ENCODE measurements around the gene ENHO.
"Not testable (repeated sequence)": the region's sequence is repeated elsewhere in the genome, so short reads cannot be mapped to it uniquely, and the experiment has no call there.

ENHO gene

DNA sequence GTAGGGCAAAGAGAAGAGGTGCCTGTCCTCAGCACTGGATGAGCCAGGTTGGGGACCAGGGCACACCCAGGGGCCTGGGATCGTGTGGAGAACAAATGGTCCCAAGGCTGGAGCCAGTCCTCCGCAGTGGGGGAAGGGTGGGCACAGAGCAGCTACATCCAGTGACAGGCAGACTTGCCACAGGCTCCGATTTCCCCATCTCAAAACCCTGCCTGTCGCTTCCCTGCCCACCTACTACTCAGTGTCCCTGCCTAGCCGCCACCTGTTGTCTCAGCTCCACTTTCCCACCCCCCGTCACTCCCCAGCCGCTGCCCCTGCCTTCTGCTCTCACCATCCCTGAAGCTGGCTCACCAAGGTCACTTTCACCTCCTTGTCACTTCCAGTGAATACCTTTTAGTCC, 13.9 kb upstream of the ENHO start:
- no peak for DNase-seq
- no peaks in the 10 kb centered on the region for H3K4me1 Mint-ChIP-seq (ENCODE audit: low read depth in 2 of 2)
- H3K27me3 Mint-ChIP-seq: peaks cover 60 to 83% of the 10 kb centered on the region in 2 donors
- H3K4me3 Mint-ChIP-seq: no peak overlapping the region
- ATAC-seq (replicated peaks): no peak
- no peak overlapping the region for H3K27ac Mint-ChIP-seq
- H3K36me3 Mint-ChIP-seq (ENCODE audit: insufficient read depth): no peaks in the 10 kb centered on the region
- no peaks in the 10 kb centered on the region for H3K9me3 Mint-ChIP-seq

DNA sequence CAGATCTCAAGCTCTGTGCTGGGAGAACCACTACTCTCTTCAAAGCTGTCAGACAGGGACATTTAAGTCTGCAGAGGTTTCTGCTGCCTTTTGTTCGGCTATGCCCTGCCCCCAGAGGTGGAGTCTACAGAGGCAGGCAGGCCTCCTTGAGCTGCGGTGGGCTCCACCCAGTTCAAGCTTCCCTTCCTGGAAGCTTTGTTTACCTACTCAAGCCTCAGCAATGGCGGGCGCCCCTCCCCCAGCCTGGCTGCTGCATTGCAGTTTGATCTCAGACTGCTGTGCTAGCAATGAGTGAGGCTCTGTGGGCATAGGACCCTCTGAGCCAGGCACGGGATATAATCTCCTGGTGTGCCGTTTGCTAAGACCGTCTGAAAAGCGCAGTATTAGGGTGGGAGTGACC, 9.3 kb upstream of the ENHO start:
- H3K27me3 Mint-ChIP-seq: peaks cover 72 to 81% of the 10 kb centered on the region in 2 donors
- H3K9me3 Mint-ChIP-seq; H3K4me3 Mint-ChIP-seq; H3K36me3 Mint-ChIP-seq (ENCODE audit: insufficient read depth); ATAC-seq (replicated peaks); DNase-seq; H3K4me1 Mint-ChIP-seq (ENCODE audit: low read depth in 2 of 2); H3K27ac Mint-ChIP-seq: not testable (repeated sequence)

DNA sequence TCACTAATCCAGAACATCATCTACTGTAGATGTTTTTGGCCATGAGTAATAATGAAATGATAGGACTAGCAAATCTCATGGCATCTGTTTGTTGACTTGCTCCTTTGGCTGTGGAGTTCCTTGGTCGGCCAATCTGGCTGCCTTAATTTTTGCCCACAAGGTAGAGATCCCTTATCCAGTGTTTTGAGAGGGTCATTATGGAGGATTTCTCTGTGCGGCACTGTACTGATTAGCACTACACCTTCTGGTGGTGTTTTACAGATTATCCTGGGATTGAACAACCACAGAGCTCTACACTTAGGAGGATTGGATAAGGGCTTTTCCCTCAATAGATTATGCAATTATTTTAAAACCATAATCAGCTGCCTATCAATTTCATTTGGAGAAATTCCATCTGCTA, 3.2 kb upstream of the ENHO start:
- no peaks in the 10 kb centered on the region for H3K9me3 Mint-ChIP-seq
- no peak overlapping the region for H3K27ac Mint-ChIP-seq
- peaks cover 3% of the 10 kb centered on the region for H3K36me3 Mint-ChIP-seq (ENCODE audit: insufficient read depth)
- ATAC-seq (replicated peaks): no peak
- DNase-seq: no peak
- H3K4me3 Mint-ChIP-seq: no peak overlapping the region
- H3K27me3 Mint-ChIP-seq: peaks cover 28 to 36% of the 10 kb centered on the region in 2 donors
- H3K4me1 Mint-ChIP-seq (ENCODE audit: low read depth in 2 of 2): peaks cover 4 to 11% of the 10 kb centered on the region in 2 donors

DNA sequence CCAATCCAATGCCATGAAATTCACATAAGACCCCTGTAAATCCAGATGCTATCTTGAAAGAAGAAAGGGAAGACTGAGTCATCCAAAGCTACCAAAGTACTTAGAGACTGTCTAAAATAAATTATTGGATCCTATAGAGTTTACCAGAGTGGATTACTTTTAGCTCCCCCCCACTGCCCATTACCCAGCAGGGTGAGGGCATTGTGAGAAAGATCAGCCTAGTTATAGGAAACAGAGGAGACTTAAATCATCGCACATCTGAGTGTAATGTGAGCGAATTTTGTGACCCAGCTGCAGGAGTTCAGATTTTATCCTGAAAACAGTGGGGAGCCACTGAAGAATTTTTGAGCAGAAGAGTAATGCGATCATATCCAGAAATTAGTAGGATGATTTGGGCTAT, 1.6 kb upstream of the ENHO start:
- H3K9me3 Mint-ChIP-seq: no peaks in the 10 kb centered on the region
- peaks cover 4 to 11% of the 10 kb centered on the region in 2 donors for H3K4me1 Mint-ChIP-seq (ENCODE audit: low read depth in 2 of 2)
- DNase-seq: no peak
- no peak for ATAC-seq (replicated peaks)
- no peak overlapping the region for H3K4me3 Mint-ChIP-seq
- H3K27ac Mint-ChIP-seq: no peak overlapping the region
- H3K36me3 Mint-ChIP-seq (ENCODE audit: insufficient read depth): peaks cover 3% of the 10 kb centered on the region
- H3K27me3 Mint-ChIP-seq: peaks cover 12 to 19% of the 10 kb centered on the region in 2 donors

DNA sequence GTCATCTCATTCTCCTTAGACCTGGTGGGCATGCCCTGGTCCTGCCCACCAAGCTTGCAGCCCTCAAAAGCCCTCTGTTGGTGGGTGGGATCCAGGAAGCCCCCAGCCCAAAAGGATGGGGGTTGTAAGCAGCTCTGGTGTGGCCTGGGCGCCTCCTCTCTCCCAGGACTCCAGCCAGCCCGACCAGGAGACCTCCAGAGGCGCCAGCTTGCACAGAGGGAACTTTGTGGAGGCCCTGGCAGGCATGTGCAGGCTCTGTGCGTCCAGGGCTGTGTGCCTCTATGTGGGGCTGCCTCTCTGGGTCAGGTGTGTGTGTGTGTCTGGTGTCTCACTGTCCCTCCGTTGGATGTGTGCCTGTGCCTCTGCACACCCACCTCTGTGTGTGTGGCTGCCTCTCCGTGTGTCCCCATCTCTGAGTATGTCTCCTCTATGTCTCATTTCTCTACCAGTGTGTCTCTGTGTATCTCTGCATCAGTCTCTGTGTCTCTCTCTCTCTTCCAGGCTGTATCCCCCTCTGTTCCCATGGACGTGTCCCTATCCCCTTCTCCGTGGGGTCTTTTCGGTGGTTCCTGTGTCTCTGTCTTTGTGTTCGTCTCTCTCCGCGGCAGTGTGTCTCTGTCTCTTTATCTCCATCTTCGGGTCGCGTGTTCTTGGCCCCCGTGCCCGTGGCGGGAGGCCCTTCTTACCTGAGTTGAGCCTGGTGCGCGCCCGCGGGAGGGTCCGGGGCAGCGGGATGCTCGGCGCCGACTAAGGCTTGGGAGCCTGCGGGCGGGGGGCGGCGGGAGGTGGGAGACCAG, 501 bp downstream of the ENHO start:
- Mint-ChIP-seq H3K4me3 (peak overlapping the region; percentile 33 to 68), H3K27ac (no peak overlapping the region), H3K9me3 (no peaks in the 10 kb centered on the region), H3K36me3 (ENCODE audit: insufficient read depth) (no peaks in the 10 kb centered on the region), H3K4me1 (ENCODE audit: low read depth in 2 of 2) (peaks cover 11 to 13% of the 10 kb centered on the region in 2 donors), H3K27me3 (peaks cover 6 to 12% of the 10 kb centered on the region in 2 donors)
- no peak for DNase-seq
- ATAC-seq (replicated peaks): no peak

DNA sequence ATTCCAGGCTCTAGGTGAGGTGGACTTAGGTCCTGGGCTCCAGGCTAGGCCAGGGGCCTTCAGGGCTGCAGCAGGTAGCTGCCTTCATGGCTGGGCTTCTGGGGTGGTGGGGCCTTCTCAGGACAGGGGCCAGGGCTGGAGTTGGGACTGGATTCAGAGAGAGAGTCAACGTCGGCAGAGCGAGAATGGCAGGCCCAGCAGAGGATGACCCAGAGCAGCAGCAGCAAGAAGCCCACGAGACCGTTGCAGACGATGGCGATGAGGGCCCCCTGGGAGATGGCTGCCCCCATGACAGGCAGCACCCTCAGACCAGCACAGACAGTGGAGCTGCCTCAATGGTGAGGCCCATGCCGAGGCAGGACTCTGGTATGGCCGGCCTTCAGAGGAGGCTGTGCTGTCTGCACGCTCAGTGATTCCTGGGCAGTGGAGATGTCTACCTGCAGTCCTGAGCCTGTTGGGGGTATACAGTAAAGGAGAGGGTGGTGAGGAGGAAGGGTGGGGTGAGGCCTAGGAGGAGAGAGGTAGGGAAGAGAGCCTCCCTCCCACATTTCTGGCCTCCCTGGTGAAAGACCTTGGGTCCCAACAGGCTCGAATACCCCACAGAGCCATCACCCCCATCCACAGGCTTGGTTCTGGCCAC, 1.3 kb downstream of the ENHO start:
- DNase-seq (no peak), ATAC-seq (replicated peaks) (no peak)
- H3K27ac Mint-ChIP-seq: no peak overlapping the region
- no peaks in the 10 kb centered on the region for H3K36me3 Mint-ChIP-seq (ENCODE audit: insufficient read depth)
- H3K9me3 Mint-ChIP-seq: no peaks in the 10 kb centered on the region
- H3K4me3 Mint-ChIP-seq: no peak overlapping the region
- H3K27me3 Mint-ChIP-seq: peaks cover 6 to 12% of the 10 kb centered on the region in 2 donors
- H3K4me1 Mint-ChIP-seq (ENCODE audit: low read depth in 2 of 2): peaks cover 11 to 15% of the 10 kb centered on the region in 2 donors

DNA sequence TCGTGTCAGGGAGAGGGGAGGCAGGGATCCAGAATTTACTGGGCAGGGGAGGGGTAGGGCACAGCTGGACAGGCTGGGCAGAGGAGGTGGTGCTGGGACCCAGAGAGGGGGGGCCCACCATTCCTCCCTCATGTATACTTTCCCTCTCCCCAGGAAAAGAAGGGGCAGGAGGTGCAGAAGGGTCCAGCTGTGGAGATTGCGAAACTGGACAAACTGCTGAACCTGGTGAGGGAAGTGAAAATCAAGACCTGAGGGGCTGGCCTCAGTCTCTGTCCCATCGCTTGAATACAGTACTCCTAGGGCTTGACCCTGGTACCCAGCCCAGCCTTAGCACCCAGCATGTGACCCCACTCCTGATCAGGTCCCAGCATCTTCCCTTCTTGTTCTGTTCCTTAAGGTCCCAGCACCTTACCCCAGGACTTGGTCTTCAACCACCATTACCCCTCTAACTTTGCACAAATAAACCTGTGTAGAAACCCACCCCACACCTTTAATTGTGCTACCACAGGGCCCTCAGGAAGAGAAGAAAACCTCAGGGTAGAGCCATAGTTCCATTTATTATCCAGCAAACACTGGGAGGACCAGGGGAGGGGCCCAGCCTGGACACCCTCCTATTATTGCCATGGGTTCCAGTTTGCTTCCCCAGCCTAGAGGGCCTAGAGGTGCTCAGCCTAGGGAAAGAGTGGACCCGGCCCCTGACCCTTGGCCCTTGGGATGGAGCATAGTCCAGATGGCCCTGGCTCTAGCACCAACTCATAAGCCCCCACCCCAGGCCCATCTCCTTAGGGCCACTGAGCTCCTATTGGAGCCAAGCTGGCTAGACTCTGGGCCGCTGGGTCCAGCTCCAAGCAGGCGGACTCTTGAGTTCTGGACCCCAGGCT, 2.0 kb downstream of the ENHO start:
- DNase-seq (no peak), ATAC-seq (replicated peaks) (no peak)
- Mint-ChIP-seq H3K27me3 (peaks cover 6 to 7% of the 10 kb centered on the region in 2 donors), H3K4me3 (no peak overlapping the region), H3K27ac (no peak overlapping the region), H3K4me1 (ENCODE audit: low read depth in 2 of 2) (peaks cover 11 to 15% of the 10 kb centered on the region in 2 donors), H3K36me3 (ENCODE audit: insufficient read depth) (no peaks in the 10 kb centered on the region), H3K9me3 (no peaks in the 10 kb centered on the region)

DNA sequence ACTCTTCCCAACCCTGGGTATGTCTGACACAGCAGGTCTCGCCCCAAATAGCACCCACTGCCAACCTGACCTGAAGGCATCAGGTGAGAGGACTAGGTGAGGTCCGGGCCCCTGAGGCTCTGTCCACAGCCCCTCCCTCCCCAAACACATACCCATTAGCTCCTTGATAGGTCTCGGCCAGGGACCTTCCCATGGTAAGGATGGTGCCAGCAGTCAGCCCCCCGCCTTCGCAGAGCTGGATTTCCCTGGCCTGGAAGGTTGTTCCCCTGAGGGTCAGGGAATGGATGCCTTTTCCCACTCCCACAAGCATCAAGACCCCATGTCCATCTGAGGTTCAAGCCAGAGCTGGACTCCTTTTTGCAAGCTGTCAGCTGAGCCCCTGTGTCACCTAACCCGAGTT, 2.7 kb downstream of the ENHO start:
- ATAC-seq (replicated peaks): no peak
- Mint-ChIP-seq H3K4me1 (ENCODE audit: low read depth in 2 of 2) (peaks cover 11 to 15% of the 10 kb centered on the region in 2 donors), H3K36me3 (ENCODE audit: insufficient read depth) (no peaks in the 10 kb centered on the region), H3K27ac (no peak overlapping the region), H3K9me3 (no peaks in the 10 kb centered on the region), H3K4me3 (no peak overlapping the region), H3K27me3 (peaks cover 2 to 6% of the 10 kb centered on the region in 2 donors)
- DNase-seq: no peak

DNA sequence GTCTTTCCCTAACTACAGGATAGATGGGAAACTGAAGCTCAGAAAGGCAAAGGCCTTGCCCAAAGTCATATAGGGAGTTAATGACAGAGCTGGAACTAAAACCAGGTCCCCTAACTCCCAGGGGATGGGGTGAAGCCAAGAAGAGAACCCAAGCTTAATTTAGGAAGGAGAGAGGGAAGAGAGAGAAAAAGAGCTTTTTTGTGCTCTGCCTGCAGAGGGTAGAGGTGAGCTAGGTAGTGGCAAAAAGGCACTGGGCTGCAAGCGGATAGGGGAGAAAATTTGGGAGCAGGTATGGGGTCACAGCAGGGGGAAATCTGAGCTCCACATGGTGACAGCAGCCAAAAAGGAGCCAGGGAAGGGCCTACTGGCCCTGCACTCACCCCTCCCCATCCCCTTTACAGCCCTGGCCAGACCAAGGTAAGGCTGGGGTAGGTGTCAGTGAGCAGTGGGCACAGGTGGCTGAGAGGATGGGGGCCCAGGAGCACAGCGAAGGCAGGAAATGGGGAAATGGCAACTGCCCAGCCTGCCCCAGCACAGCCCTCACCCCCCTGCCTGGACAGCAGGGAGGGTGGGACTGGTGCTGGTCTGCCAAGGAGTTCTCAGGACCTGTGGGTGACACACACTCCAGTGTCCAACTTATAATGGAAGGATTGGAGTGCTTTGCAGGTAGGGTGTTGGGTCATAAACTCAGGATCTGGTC, 3.3 kb downstream of the ENHO start:
- H3K27ac Mint-ChIP-seq: no peak overlapping the region
- no peak for ATAC-seq (replicated peaks)
- H3K36me3 Mint-ChIP-seq (ENCODE audit: insufficient read depth): no peaks in the 10 kb centered on the region
- H3K9me3 Mint-ChIP-seq: no peaks in the 10 kb centered on the region
- no peak for DNase-seq
- H3K4me3 Mint-ChIP-seq: no peak overlapping the region
- peaks cover 2 to 8% of the 10 kb centered on the region in 2 donors for H3K27me3 Mint-ChIP-seq
- peaks cover 11 to 15% of the 10 kb centered on the region in 2 donors for H3K4me1 Mint-ChIP-seq (ENCODE audit: low read depth in 2 of 2)

DNA sequence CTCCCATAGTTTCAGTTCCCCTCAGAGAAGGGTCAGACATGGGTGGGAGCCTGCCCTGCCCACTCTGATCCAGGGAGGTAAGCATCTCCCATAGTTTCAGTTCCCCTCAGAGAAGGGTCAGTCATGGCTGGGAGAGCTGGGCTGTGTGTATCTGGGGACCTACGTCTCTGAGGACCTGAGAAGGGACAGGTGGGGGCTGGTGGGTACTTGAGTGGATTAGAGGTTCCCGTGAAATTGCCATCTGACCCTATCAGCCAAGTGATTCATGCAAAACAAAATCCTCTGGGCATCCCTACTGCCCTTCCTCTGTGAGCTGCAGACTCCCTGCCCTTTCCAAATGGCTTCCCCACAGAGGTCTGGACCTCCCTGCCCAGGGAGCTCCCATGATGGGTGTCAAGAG, 3.9 kb downstream of the ENHO start:
- H3K9me3 Mint-ChIP-seq: no peaks in the 10 kb centered on the region
- H3K36me3 Mint-ChIP-seq (ENCODE audit: insufficient read depth): no peaks in the 10 kb centered on the region
- H3K4me3 Mint-ChIP-seq: no peak overlapping the region
- DNase-seq (no peak), ATAC-seq (replicated peaks) (no peak)
- H3K27me3 Mint-ChIP-seq: peaks cover 0 to 13% of the 10 kb centered on the region in 2 donors
- H3K27ac Mint-ChIP-seq: no peak overlapping the region
- H3K4me1 Mint-ChIP-seq (ENCODE audit: low read depth in 2 of 2): peaks cover 9 to 15% of the 10 kb centered on the region in 2 donors

DNA sequence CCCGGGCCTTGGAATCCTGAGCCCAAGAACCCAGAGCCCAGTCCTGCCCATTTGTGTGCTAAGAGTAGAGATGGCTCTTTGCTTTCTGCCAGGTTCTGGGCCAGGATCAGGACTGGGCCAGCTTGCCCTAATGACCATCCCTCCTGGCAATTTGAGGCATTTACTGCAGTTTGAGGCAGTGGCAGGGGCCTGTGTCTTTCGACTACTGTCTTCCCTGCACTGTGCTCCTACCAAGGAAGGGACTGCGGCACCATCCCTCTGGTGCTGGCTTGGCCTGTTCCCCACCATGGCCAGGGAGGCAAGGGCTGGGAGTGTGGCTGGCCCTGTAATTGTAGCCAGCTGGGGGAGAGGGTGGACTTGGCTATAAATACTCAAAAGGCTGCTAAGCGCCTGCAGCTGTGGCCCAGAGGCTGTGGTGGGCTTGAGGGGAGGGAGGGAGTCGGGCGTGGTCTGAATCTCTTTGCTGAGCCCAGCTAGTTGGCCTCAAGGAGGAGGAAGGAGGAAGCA, 4.6 kb downstream of the ENHO start:
- Mint-ChIP-seq H3K27me3 (peaks cover 0 to 13% of the 10 kb centered on the region in 2 donors), H3K27ac (no peak overlapping the region), H3K36me3 (ENCODE audit: insufficient read depth) (no peaks in the 10 kb centered on the region), H3K4me1 (ENCODE audit: low read depth in 2 of 2) (peaks cover 4 to 15% of the 10 kb centered on the region in 2 donors), H3K4me3 (no peak overlapping the region), H3K9me3 (no peaks in the 10 kb centered on the region)
- DNase-seq (no peak), ATAC-seq (replicated peaks) (no peak)

DNA sequence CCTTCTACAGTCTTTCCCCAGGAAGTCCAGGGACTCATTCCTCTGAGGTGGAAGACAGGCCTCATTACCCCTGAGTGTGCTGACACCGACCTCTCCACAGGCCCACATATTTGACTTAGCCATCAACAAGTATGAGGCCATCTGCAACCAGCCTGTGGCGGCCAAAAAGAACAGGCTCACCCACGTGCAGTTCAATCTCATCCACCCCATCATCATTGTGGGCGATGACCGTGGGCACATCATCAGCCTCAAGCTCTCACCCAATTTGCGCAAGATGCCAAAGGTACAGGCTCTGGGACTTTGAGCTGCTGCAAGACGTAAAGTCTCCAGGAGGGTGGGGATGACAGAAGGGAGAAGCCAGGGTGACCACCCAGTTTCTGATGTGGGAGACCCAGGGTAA, 5.6 kb downstream of the ENHO start:
- DNase-seq: no peak
- H3K4me3 Mint-ChIP-seq: no peak overlapping the region
- H3K4me1 Mint-ChIP-seq (ENCODE audit: low read depth in 2 of 2): peaks cover 0 to 10% of the 10 kb centered on the region in 2 donors
- H3K9me3 Mint-ChIP-seq: no peaks in the 10 kb centered on the region
- H3K27me3 Mint-ChIP-seq: peaks cover 0 to 19% of the 10 kb centered on the region in 2 donors
- no peaks in the 10 kb centered on the region for H3K36me3 Mint-ChIP-seq (ENCODE audit: insufficient read depth)
- peak overlapping the region in 1 of 2 donors; percentile 13 for H3K27ac Mint-ChIP-seq
- ATAC-seq (replicated peaks): no peak

DNA sequence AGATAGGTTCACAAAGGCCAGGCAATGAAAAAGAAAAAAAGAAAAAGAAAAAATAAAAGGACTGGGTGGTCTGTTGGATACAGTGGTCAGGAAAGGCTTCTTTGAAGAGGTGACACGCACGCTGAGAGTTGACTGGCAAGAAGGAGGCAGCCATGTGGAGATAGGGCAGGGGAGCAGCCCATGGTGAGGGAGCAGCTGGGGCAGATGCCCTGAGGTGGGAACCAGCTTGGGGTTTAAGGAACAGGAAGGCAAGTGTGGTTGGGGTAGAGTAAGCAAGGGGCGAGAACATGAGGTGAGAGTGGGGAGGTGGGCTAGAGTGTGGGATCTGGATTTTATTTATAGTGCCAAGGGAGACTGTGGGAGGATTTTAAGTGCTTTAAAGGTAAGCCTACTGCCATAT, 6.8 kb downstream of the ENHO start:
- no peaks in the 10 kb centered on the region for H3K36me3 Mint-ChIP-seq (ENCODE audit: insufficient read depth)
- no peak for ATAC-seq (replicated peaks)
- peaks cover 0 to 10% of the 10 kb centered on the region in 2 donors for H3K4me1 Mint-ChIP-seq (ENCODE audit: low read depth in 2 of 2)
- H3K9me3 Mint-ChIP-seq: no peaks in the 10 kb centered on the region
- H3K27ac Mint-ChIP-seq: no peak overlapping the region
- H3K27me3 Mint-ChIP-seq: peaks cover 0 to 19% of the 10 kb centered on the region in 2 donors
- no peak overlapping the region for H3K4me3 Mint-ChIP-seq
- no peak for DNase-seq
